Measurements from ENCODE around the gene SPNS3.

The SPNS3 gene

DNA sequence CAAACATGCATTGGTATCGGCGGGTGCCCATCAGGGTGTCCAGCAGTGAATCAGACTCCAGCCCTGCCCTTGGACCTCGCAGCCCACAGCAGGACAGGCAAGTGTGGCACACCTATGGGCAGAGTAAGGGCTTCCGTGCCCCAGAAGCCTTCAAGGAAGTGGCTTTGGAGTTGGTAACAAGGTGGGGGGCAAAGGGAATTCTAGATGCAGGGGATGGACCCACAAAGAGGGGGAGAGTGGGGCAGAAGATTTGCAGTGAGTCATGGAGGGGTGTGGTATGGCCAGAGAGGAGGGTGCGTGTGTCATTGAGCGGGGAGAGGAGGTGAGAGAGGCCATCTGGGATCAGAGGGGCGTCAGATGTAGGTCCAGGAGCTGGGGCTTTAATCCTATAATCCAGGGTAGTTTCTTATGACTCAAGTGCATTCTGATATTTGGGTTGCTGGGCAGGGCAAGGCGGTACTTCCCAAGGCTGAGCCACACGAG lies 56.4 kb downstream of the SPNS3 start:
- TF ChIP-seq, protein P1, sequence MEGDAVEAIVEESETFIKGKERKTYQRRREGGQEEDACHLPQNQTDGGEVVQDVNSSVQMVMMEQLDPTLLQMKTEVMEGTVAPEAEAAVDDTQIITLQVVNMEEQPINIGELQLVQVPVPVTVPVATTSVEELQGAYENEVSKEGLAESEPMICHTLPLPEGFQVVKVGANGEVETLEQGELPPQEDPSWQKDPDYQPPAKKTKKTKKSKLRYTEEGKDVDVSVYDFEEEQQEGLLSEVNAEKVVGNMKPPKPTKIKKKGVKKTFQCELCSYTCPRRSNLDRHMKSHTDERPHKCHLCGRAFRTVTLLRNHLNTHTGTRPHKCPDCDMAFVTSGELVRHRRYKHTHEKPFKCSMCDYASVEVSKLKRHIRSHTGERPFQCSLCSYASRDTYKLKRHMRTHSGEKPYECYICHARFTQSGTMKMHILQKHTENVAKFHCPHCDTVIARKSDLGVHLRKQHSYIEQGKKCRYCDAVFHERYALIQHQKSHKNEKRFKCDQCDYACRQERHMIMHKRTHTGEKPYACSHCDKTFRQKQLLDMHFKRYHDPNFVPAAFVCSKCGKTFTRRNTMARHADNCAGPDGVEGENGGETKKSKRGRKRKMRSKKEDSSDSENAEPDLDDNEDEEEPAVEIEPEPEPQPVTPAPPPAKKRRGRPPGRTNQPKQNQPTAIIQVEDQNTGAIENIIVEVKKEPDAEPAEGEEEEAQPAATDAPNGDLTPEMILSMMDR (IDR thresholded peaks at IDR 0.05; ENCODE audit: borderline replicate concordance, control extremely low read depth, extremely low read depth, insufficient read depth, missing control alignments), result no peak
- in situ Hi-C loops (cut with MboI; ENCODE audit: low sequenced_read_pairs, unreplicated experiment), result no loop called here
- DNase-seq (ENCODE audit: low spot score), result no peak

DNA sequence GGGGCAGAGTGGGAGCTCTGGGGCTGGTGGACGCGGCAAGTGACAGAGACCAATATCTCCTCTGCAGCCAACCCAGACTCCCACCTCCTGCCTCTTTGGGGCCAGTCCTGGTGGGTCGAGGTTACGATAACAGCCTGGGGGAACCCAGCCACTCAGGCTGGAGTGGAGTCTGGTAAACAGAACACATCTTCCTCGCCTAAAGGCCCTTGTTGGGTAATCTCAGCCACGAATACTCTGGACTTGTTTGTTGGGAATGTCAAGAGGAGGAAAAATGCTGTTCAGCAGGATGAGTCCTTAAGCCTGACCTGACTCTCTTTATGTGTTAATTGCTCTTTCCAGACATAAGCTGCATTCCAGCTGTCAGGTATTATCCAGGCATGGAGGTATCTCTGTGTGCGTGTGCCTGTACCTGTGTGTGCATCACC lies 56.9 kb downstream of the SPNS3 start:
- TF ChIP-seq, protein P1 (IDR thresholded peaks at IDR 0.05; ENCODE audit: borderline replicate concordance, control extremely low read depth, extremely low read depth, insufficient read depth, missing control alignments), result no peak
- DNase-seq (ENCODE audit: low spot score), result no peak
- in situ Hi-C loops (cut with MboI; ENCODE audit: low sequenced_read_pairs, unreplicated experiment), result no loop called here

DNA sequence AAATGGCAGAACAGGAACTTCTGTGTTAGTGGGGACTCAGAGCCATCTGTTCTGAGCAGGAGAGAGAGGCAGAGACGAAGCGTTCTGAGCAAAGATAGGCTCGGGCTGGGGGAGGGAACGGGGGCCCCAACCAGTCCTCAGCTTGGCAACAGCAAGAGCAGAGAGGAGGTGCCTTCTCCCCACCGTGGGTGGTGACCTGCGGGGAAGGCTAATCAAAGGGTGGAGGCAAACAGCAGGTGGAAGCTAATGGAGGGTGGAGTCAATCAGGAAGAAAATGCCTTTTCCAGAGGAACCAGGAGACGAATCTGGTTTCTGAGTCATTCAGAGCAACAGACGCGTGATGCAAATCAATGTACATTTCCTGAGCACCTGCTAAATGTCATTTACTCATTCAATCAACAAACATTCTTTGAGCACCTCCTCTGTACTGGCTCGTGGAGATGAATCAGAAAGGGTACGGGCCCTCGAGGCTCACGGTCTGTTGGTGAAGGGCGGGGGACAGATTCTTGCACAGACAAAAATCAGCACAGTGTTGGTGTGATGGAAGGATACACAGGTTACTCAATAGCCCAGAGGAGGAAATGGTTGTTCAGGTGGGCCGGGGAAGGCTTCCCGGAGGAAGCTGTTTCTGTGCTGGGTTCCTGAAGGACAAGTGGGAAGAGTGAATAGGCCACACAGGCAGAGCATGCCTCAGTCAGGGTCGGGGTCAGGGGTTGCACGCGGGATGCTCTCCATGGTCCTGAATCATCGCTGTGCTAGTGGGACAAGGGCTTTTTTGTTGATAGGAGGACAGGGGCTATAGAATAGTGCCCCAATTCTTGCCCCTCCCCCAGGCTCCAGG lies 59.2 kb downstream of the SPNS3 start:
- TF ChIP-seq, protein P1 (IDR thresholded peaks at IDR 0.05; ENCODE audit: borderline replicate concordance, control extremely low read depth, extremely low read depth, insufficient read depth, missing control alignments), result no peak
- in situ Hi-C loops (cut with MboI; ENCODE audit: low sequenced_read_pairs, unreplicated experiment), result no loop called here
- no peak for DNase-seq (ENCODE audit: low spot score)

DNA sequence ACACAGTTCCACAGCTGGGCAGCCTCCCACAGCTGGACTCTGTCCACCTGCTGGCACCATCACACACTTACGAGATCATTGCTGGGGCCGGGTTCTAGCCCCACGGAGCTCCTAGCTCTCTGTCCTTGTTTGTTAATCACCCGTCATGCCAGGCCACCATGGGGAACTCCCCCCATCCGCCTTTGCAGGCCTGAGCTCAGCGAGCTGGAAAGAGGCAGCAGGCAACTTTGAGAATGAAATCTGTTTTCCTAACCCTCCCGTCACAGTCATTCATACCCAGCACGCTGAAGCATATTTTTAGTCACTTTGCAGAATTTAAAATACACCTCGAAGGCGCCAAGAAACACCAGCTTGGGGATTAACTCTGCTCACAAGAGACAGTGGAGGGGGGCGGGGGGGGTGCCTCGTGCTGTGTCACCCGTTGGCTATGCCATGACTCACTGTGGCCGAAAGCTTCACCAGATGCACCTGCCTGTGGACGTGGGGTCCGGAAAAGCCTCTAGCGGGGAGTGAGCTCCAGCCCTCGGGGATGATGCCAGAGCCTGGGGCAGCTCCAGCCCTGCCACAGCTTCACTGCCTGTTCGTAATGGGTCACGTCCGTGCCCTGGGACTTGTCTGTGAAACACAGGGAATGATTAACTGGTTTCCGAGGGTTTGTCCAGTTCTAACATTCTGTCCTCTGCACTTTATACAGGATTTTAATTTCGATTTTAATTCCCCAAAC lies 63.5 kb downstream of the SPNS3 start:
- TF ChIP-seq, protein P1 (IDR thresholded peaks at IDR 0.05; ENCODE audit: borderline replicate concordance, control extremely low read depth, extremely low read depth, insufficient read depth, missing control alignments), result no peak
- in situ Hi-C loops (cut with MboI; ENCODE audit: low sequenced_read_pairs, unreplicated experiment), result no loop called here
- DNase-seq (ENCODE audit: low spot score), result no peak

DNA sequence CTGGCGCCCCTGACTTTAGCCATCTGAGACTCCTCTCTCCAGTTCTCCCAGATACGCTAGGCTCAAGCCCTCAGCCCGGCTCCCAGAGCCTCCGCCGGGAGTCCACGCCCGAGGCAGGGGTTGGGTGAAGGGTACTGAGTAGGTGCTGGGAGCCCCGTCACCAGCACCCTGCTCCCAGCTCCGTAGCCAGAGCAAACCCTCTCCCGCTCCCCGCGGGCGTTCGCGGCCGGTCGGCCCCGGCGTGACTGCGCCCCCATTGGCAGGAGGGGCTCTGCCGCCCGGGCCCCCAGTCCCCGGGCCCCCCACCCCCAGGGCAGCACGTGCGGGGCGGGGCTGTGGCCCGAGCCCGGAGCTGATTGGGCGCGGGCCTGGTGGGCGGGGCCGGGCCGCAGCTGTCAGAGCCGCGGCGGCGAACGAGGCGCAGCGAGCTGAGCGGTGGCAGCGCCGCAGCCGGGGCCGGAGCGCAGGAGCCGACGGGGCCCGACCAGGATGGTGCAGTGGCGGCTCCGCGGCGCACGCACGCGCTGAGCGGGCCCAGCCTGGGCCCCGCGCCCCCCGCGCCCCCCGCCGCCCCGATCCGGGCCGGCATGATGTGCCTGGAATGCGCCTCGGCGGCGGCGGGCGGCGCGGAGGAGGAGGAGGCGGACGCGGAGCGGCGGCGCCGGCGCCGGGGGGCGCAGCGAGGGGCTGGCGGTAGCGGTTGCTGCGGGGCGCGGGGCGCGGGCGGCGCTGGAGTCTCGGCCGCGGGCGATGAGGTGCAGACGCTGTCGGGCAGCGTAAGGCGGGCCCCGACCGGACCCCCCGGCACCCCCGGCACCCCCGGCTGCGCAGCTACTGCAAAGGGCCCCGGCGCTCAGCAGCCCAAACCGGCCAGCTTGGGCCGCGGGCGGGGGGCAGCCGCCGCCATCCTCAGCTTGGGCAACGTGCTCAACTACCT lies 65.0 kb downstream of the SPNS3 start, which contains the start of gene SPNS2:
Gene SPNS2 (plus strand): TSS at position 421 of the 937 bp plus-strand sequence. CDS start 167 bp downstream, at position 588.
- in situ Hi-C loops (cut with MboI; ENCODE audit: low sequenced_read_pairs, unreplicated experiment), result no loop called here
- peak; percentile 89 for DNase-seq (ENCODE audit: low spot score)
- TF ChIP-seq, protein P1 (IDR thresholded peaks at IDR 0.05; ENCODE audit: borderline replicate concordance, control extremely low read depth, extremely low read depth, insufficient read depth, missing control alignments), result no peak

Data from GM13976 (cell line).